ENCODE results near the gene NLGN1. TPM values are rescaled to one million over a fixed set of nuclear protein-coding genes. Genes with fewer than 3 reads are reported as not detected.

Gene NLGN1
- total and polyA plus RNA-seq, 9 of the 15 experiments (the other 6 are each of a cell fraction or from before 2014, with no cell fraction given): under 0.01 to 0.01 TPM; not detected in 7

GRCh38 chr3:174287705-174288104 lies 890.2 kb downstream of the NLGN1 start:
- ChIA-PET POLR2A (no interaction called here), CTCF (ENCODE audit: low intra/inter-chr PET ratio) (no interaction called here)
- H3K4me3 ChIP-seq: no peak overlapping the region
- no peaks in the 10 kb centered on the region for H3K79me2 ChIP-seq (ENCODE audit: control insufficient read depth, insufficient read depth, low read length)
- H3K9me1 ChIP-seq (ENCODE audit: control insufficient read depth, insufficient read depth, low read length): no peaks in the 10 kb centered on the region
- TF ChIP-seq FOXA3 (CRISPR knock-in tag; conservative IDR thresholded peaks at IDR 0.05 in 1 of 2, IDR thresholded peaks at IDR 0.05 in 1 of 2): no peak
- TF ChIP-seq ZNF589 (CRISPR knock-in tag; IDR thresholded peaks at IDR 0.05; ENCODE audit: low read depth): no peak
- TF ChIP-seq ZNF263 (CRISPR knock-in tag; IDR thresholded peaks at IDR 0.05; ENCODE audit: borderline replicate concordance): no peak
- TF ChIP-seq TOE1 (IDR thresholded peaks at IDR 0.05; ENCODE audit: borderline replicate concordance): no peak
- TF ChIP-seq TOE1 (CRISPR knock-in tag; IDR thresholded peaks at IDR 0.05; ENCODE audit: borderline replicate concordance, low read depth): no peak
- TF ChIP-seq E2F8 (IDR thresholded peaks at IDR 0.05; ENCODE audit: low read depth, partially characterized antibody): no peak
- no peak for TF ChIP-seq NFYB (IDR thresholded peaks at IDR 0.05; ENCODE audit: extremely low read depth, insufficient read length)
- TF ChIP-seq LCOR (CRISPR knock-in tag; IDR thresholded peaks at IDR 0.05): no peak
- TF ChIP-seq ILK (tag; IDR thresholded peaks at IDR 0.05; ENCODE audit: borderline replicate concordance, low read depth): no peak
- no peak for TF ChIP-seq TSHZ1 (CRISPR knock-in tag; IDR thresholded peaks at IDR 0.05)
- TF ChIP-seq ZNF507 (tag; conservative IDR thresholded peaks at IDR 0.05): no peak
- no peak for TF ChIP-seq NR3C1 (CRISPR knock-in tag; IDR thresholded peaks at IDR 0.05)
- H3K27me3 ChIP-seq (ENCODE audit: control insufficient read depth in 2 of 2, insufficient read depth in 2 of 2, low read length in 2 of 2): no peaks in the 10 kb centered on the region
- H4K20me1 ChIP-seq (replicated peaks; ENCODE audit: control insufficient read depth, insufficient read depth, low read length): no peaks in the 10 kb centered on the region
- no peak for ATAC-seq
- no peaks in the 10 kb centered on the region for H3K9me3 ChIP-seq (replicated peaks; ENCODE audit: control insufficient read depth, insufficient read depth, low read depth, low read length)
- H3K27ac ChIP-seq (ENCODE audit: extremely low read depth, low read depth, low read length): no peak overlapping the region
- no peak overlapping the region for H3K4me2 ChIP-seq (ENCODE audit: insufficient read depth, low read length)
- H2AFZ ChIP-seq (ENCODE audit: low read depth, low read length): no peak overlapping the region
- no peak for FAIRE-seq
- intact Hi-C loops (cut with micrococcal nuclease): no loop called here
- H3K36me3 ChIP-seq (ENCODE audit: control insufficient read depth, insufficient read depth, low read length): no peaks in the 10 kb centered on the region
- WGBS (ENCODE audit: insufficient coverage, low coverage, missing lambda C conversion rate): 0% methylated on average over 1 of the region's 1 CpG
- BruUV-seq (replicated peaks): no TSS peak
- no peak overlapping the region for H3K9ac ChIP-seq (ENCODE audit: insufficient read depth in 1 of 2, low read depth in 2 of 2, low read length in 2 of 2)
- no peak for DNase-seq (ENCODE audit: extremely low read depth in 1 of 4, low spot score in 3 of 4)
- no peaks in the 10 kb centered on the region for H3K4me1 ChIP-seq (replicated peaks in 1 of 2; ENCODE audit: control insufficient read depth in 2 of 2, insufficient read depth in 2 of 2, low read length in 2 of 2)
- in situ Hi-C loops (cut with MboI): no loop called here
